HUES6 (cell line): Measurements from ENCODE around the gene GP1BA.

Experiments
- H3K27ac ChIP-seq: 2 replicates; pipeline ENCODE4 v1.7.0; 2013; ENCODE audit warnings: low read depth, mild to moderate bottlenecking, low read length, inconsistent platforms
- H3K27me3 ChIP-seq: 2 replicates; pipeline ENCODE4 v1.6.1; 2013; ENCODE audit warnings: low read length; ENCODE audit not compliant: control insufficient read depth, insufficient read depth
- H3K36me3 ChIP-seq: 2 replicates; pipeline ENCODE4 v1.6.1; 2013; ENCODE audit warnings: low read length; ENCODE audit not compliant: control insufficient read depth, insufficient read depth
- H3K4me1 ChIP-seq: 2 replicates; pipeline ENCODE4 v1.6.1; 2013; ENCODE audit warnings: low read length; ENCODE audit not compliant: control insufficient read depth, insufficient read depth
- H3K4me3 ChIP-seq: 2 replicates; pipeline ENCODE4 v1.5.1; 2013; ENCODE audit warnings: low read depth, low read length
- H3K9ac ChIP-seq: one replicate; pipeline ENCODE4 v1.6.1; 2013; ENCODE audit warnings: mild to moderate bottlenecking, low read length
- H3K9me3 ChIP-seq: 2 replicates; pipeline ENCODE4 v1.6.1; 2013; ENCODE audit warnings: low read depth, low read length; ENCODE audit not compliant: control insufficient read depth, insufficient read depth

The GP1BA gene

DNA sequence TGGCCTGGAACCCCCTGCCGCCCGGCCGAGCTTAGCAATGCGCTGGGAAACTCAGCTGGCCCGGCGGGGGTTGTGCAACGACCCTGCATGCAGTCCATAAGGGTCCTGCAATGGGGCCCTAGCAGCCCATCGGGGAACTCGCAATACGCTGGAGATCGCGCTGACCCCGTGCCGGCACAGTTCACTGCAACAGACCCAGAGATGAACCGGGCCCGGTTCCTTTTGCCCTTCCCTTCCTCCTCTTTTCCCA, 7.4 kb downstream of the GP1BA start:
- H3K9ac ChIP-seq: peak overlapping the region; percentile 97
- peaks cover 52% of the 10 kb centered on the region for H3K36me3 ChIP-seq
- H3K9me3 ChIP-seq: no peaks in the 10 kb centered on the region
- no peaks in the 10 kb centered on the region for H3K27me3 ChIP-seq
- H3K4me3 ChIP-seq: peak overlapping the region; percentile 94
- H3K27ac ChIP-seq: peak overlapping the region; percentile 96
- peaks cover 11% of the 10 kb centered on the region for H3K4me1 ChIP-seq

DNA sequence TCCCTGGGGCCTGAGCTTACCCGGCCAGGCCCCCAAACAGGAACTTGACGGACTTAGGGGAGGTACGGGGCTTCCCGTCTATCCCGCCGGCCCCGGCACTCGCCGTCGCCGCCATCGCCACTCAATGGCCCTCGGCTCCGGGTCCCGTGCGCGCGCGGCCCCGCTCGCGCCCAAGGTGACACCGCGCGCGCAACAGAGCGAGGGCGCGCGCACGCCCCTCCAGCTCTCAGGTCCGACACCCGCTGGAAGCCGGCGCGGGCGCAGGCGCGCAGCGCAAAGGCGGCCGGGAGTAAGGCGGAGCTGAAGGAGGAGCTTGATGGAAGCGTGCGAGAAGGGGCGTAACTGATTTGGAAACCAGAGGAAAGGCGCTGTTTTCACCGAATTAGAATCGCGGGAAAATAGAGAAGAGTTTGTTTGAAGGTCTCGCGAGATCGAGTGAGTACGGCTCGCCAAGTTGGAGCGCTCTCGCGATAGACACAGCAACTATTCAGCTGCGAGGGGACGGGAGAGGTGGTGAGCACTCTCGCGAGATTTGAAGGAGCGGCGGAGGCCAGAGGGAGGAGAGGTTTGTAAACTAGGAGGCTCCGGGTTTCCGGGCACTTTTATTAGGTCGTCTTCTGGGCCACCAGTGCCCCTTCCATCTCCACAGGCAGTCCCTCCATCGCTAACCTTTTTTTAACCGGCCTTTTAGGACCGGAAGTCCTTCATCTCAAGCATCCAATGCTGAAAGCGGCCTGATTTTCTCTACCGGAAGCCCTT, 7.9 kb downstream of the GP1BA start, which contains the start of the genes RNF167 and SLC25A11:
Gene RNF167 (plus strand): TSS at position 473 of the 759 bp plus-strand sequence. CDS start 642 bp downstream, outside the sequence.
Gene SLC25A11 (minus strand): TSS at position 251 of the 759 bp plus-strand sequence. CDS start 136 bp downstream, at position 115.
- Histone ChIP-seq H3K36me3 (peaks cover 57% of the 10 kb centered on the region), H3K27ac (peak within 1 kb of the TSS; percentile 96), H3K4me3 (peak within 1 kb of the TSS; percentile 94), H3K4me1 (peaks cover 15% of the 10 kb centered on the region), H3K9me3 (no peaks in the 10 kb centered on the region), H3K27me3 (no peaks in the 10 kb centered on the region), H3K9ac (peak within 1 kb of the TSS; percentile 97)

- Histone ChIP-seq H3K27me3 (no peaks in the 10 kb centered on the region), H3K36me3 (peaks cover 62% of the 10 kb centered on the region), H3K9me3 (no peaks in the 10 kb centered on the region), H3K4me3 (peak overlapping the region; percentile 94), H3K9ac (peak overlapping the region; percentile 97), H3K4me1 (peaks cover 23% of the 10 kb centered on the region), H3K27ac (peak overlapping the region; percentile 96)
Measured at GRCh38 chr17:4940555-4941318, 8.7 kb downstream of the GP1BA start.

DNA sequence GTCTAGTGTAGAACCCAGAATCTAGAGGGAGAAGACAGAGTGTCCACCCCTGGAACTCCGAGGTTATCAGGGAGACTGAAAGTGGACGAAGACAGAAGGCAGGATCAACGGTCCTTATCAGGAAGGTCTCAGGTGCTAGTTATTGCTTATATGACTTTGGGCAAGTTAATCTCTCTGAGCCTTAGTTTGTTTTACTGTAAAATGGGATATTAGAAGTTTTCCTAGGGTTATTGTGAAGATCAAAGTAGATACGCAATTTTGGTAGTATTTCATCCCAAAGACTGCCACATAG, 9.2 kb downstream of the GP1BA start:
- H3K27me3 ChIP-seq: no peaks in the 10 kb centered on the region
- H3K4me1 ChIP-seq: peaks cover 27% of the 10 kb centered on the region
- peaks cover 64% of the 10 kb centered on the region for H3K36me3 ChIP-seq
- H3K27ac ChIP-seq: no peak overlapping the region
- H3K9me3 ChIP-seq: no peaks in the 10 kb centered on the region
- peak overlapping the region; percentile 94 for H3K4me3 ChIP-seq
- peak overlapping the region; percentile 97 for H3K9ac ChIP-seq

GRCh38 chr17:4942760-4943508, 10.9 kb downstream of the GP1BA start:
- Histone ChIP-seq H3K9me3 (no peaks in the 10 kb centered on the region), H3K27ac (no peak overlapping the region), H3K27me3 (no peaks in the 10 kb centered on the region), H3K36me3 (peaks cover 62% of the 10 kb centered on the region), H3K9ac (no peak overlapping the region), H3K4me3 (no peak overlapping the region), H3K4me1 (peaks cover 33% of the 10 kb centered on the region)

GRCh38 chr17:4944163-4944553, 12.1 kb downstream of the GP1BA start:
- Histone ChIP-seq H3K27ac (peak overlapping the region; percentile 8; the same call in 1 of the 2 replicates), H3K4me1 (peaks cover 27% of the 10 kb centered on the region), H3K9ac (peak overlapping the region; percentile 29), H3K36me3 (peaks cover 59% of the 10 kb centered on the region), H3K4me3 (no peak overlapping the region), H3K9me3 (no peaks in the 10 kb centered on the region), H3K27me3 (no peaks in the 10 kb centered on the region)

DNA sequence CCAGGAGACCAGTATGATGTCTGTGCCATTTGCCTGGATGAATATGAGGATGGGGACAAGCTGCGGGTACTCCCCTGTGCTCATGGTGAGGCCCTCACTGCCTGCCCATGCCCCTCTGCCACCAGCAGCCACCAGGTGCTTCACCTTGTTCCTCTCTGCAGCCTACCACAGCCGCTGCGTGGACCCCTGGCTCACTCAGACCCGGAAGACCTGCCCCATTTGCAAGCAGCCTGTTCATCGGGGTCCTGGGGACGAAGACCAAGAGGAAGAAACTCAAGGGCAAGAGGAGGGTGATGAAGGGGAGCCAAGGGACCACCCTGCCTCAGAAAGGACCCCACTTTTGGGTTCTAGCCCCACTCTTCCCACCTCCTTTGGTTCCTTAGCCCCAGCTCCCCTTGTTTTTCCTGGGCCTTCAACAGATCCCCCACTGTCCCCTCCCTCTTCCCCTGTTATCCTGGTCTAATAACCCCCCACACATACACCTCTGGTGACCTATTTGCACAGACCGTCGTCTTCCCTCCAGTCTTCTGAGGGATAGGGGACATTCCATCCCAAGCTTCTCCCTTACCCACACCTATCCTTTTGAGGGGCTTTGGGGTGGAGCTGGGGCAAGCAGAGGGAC, 12.6 kb downstream of the GP1BA start:
- peak overlapping the region; percentile 29 for H3K9ac ChIP-seq
- H3K36me3 ChIP-seq: peaks cover 59% of the 10 kb centered on the region
- H3K4me1 ChIP-seq: peaks cover 27% of the 10 kb centered on the region
- H3K27ac ChIP-seq: peak overlapping the region; percentile 8; the same call in 1 of the 2 replicates
- no peaks in the 10 kb centered on the region for H3K9me3 ChIP-seq
- no peaks in the 10 kb centered on the region for H3K27me3 ChIP-seq
- H3K4me3 ChIP-seq: no peak overlapping the region

- peaks cover 59% of the 10 kb centered on the region for H3K36me3 ChIP-seq
- H3K27ac ChIP-seq: peak overlapping the region; percentile 8; the same call in 1 of the 2 replicates
- no peaks in the 10 kb centered on the region for H3K9me3 ChIP-seq
- peak overlapping the region; percentile 20 for H3K4me3 ChIP-seq
- peak overlapping the region; percentile 29 for H3K9ac ChIP-seq
- H3K27me3 ChIP-seq: no peaks in the 10 kb centered on the region
- peaks cover 28% of the 10 kb centered on the region for H3K4me1 ChIP-seq
Measured at GRCh38 chr17:4945176-4945943, 13.3 kb downstream of the GP1BA start.

DNA sequence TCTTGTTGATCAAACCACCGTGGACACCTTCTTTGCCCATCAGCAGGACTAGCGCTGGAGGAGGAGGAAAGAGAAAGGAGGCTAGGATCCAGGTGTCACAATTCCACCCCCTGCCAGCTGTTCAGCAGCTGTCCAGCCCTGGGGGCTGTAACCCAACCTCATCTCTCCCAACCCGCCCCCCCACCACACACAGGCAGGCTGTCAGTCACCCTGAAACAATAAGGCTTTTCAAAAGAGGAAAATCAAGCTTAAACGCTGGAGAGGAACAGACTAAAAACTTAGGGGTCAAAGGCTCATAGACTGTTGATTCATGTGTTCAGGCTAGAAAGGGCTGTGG, 13.8 kb downstream of the GP1BA start:
- H3K9me3 ChIP-seq: no peaks in the 10 kb centered on the region
- H3K27ac ChIP-seq: peak overlapping the region; percentile 4; the same call in 1 of the 2 replicates
- H3K4me1 ChIP-seq: peaks cover 34% of the 10 kb centered on the region
- H3K36me3 ChIP-seq: peaks cover 59% of the 10 kb centered on the region
- H3K9ac ChIP-seq: peak overlapping the region; percentile 80
- peak overlapping the region; percentile 95 for H3K4me3 ChIP-seq
- H3K27me3 ChIP-seq: no peaks in the 10 kb centered on the region

DNA sequence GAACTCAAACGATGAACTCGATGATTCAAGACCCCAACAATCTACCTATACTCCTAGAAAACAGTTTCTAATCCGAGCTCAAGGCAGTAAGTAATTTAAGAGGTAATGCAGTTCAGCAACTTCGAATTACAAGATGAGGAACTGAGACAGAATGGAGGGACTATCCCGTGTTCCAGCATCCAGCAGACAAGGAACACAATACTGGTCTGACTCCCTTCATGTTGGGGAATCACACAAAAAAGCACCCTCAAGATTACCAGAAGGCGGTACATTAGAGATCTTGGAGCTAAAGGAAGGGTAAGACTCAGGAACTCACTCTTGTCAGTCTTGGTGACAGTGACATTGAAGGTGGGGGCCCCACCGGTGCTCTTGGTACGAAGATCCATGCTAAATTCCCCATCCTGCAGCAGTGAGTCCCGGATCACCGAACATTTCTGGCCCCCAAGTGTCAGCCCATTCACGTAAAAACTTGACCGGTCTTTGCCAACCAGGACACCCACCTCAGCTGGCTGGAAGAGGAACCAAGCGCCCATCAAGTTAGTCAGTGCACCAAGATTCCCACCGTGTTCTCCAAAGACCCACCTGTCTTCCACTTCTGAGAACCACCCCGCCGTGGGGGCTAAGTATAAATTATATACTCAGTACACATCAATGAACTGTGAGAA, 14.4 kb downstream of the GP1BA start:
- Histone ChIP-seq H3K9me3 (no peaks in the 10 kb centered on the region), H3K36me3 (peaks cover 59% of the 10 kb centered on the region), H3K9ac (peak overlapping the region; percentile 80), H3K4me3 (peak overlapping the region; percentile 95), H3K27ac (peak overlapping the region; percentile 30; the same call in 1 of the 2 replicates), H3K4me1 (peaks cover 37% of the 10 kb centered on the region), H3K27me3 (no peaks in the 10 kb centered on the region)
